Measurements from ENCODE around the gene TSSC4. TPM values are rescaled to one million over a fixed set of nuclear protein-coding genes. Genes with fewer than 3 reads are reported as not detected.

TSSC4 gene
- polyA plus RNA-seq, 3 donors = 28.1 to 74.6 (median 52.0) TPM

DNA sequence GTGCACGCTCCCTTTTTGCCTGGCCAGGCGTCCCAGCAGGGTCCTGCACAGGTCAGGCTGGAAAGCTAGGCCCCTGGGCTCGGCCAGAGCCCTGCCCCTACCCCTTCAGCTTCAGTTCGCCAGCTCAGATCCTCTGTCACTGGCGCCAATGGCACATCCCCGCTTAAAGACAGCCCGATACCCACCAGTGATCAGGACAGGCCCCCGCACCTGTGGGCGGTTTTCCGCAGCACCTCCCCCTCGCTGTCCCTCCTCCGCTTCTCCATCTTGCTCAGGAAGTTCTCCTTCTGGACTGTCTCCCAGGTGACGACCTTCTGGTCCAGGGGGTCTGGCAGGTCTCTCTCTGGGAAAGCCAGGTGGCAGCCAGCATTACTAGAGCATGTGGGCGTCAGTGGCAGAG is 5.9 kb downstream of the TSSC4 start:
- no peak for DNase-seq
- H3K9me3 Mint-ChIP-seq = no peaks in the 10 kb centered on the region
- Histone ChIP-seq H3K4me2 (replicated peaks; ENCODE audit: extremely low read depth, low read length, poor library complexity, severe bottlenecking) (no peak overlapping the region), H3K9ac (ENCODE audit: insufficient read depth, low read length, poor library complexity, severe bottlenecking) (no peak overlapping the region), H3K9me3 (replicated peaks in 1 of 2; ENCODE audit: control insufficient read depth in 1 of 2, insufficient read depth in 1 of 2, low read length in 2 of 2) (no peaks in the 10 kb centered on the region), H3K27me3 (ENCODE audit: control insufficient read depth in 2 of 2, insufficient read depth in 2 of 2, low read length in 2 of 2) (no peaks in the 10 kb centered on the region), H3K79me2 (ENCODE audit: insufficient read depth, low read length) (peaks cover 12% of the 10 kb centered on the region), H4K20me1 (ENCODE audit: insufficient read depth, low read length) (peaks cover 12% of the 10 kb centered on the region), H3K36me3 (replicated peaks in 1 of 2; ENCODE audit: control insufficient read depth in 1 of 2, insufficient read depth in 2 of 2, low read length in 2 of 2) (peaks cover 19 to 23% of the 10 kb centered on the region in 2 donors), H3K27ac (ENCODE audit: low read depth in 1 of 2, low read length in 2 of 2) (no peak overlapping the region), H3K4me3 (replicated peaks in 1 of 3; ENCODE audit: low read depth in 2 of 3, low read length in 3 of 3) (no peak overlapping the region), H2AFZ (ENCODE audit: insufficient read depth, low read depth, low read length, poor library complexity, severe bottlenecking) (no peak overlapping the region), H3K4me1 (ENCODE audit: control insufficient read depth in 1 of 2, insufficient read depth in 2 of 2, low read length in 2 of 2) (peaks cover 6 to 7% of the 10 kb centered on the region in 2 donors)
- peaks cover 1 to 4% (median 2%) of the 10 kb centered on the region in 3 donors for H3K27me3 Mint-ChIP-seq (ENCODE audit: low read depth in 3 of 3)
- WGBS (ENCODE audit: insufficient coverage) = 98% methylated on average over 13 of the region's 14 CpGs
- H3K36me3 Mint-ChIP-seq = peaks cover 15 to 27% of the 10 kb centered on the region in 2 donors
- TF ChIP-seq, protein P1, sequence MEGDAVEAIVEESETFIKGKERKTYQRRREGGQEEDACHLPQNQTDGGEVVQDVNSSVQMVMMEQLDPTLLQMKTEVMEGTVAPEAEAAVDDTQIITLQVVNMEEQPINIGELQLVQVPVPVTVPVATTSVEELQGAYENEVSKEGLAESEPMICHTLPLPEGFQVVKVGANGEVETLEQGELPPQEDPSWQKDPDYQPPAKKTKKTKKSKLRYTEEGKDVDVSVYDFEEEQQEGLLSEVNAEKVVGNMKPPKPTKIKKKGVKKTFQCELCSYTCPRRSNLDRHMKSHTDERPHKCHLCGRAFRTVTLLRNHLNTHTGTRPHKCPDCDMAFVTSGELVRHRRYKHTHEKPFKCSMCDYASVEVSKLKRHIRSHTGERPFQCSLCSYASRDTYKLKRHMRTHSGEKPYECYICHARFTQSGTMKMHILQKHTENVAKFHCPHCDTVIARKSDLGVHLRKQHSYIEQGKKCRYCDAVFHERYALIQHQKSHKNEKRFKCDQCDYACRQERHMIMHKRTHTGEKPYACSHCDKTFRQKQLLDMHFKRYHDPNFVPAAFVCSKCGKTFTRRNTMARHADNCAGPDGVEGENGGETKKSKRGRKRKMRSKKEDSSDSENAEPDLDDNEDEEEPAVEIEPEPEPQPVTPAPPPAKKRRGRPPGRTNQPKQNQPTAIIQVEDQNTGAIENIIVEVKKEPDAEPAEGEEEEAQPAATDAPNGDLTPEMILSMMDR (IDR thresholded peaks at IDR 0.05) = no peak
- intact Hi-C loops (cut with micrococcal nuclease) = no loop called here
- no peak overlapping the region for H3K27ac Mint-ChIP-seq
- no peak overlapping the region for H3K4me3 Mint-ChIP-seq
- H3K4me1 Mint-ChIP-seq = peaks cover 8% of the 10 kb centered on the region

DNA sequence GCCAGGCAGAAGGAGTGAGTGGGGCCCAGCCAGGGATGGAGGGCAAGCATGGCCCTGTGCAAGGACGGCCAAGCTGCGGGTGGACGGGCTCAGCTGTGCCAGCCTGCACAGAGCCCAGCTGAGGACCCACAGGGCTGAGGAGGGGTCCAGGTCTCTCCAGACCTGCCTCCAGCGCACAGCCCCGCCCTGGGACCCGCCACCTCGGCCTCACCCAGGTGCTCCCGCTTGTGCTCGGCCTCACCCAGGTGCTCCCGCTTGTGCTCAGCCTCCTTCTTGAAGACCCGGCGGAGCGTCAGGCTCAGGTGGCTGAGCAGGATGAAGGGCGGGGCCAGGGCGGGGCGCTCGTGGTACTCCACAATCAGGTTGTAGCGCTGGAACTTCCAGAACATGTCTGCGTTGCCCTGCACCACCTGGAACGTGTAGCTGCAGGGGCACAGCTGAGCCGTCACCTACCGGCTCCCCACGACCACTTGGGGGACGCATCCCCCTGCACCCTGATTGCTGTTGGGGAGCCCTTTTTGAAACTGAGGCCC is 6.4 kb downstream of the TSSC4 start:
- H3K27me3 Mint-ChIP-seq (ENCODE audit: low read depth in 3 of 3) = peaks cover 1 to 4% (median 3%) of the 10 kb centered on the region in 3 donors
- H3K36me3 Mint-ChIP-seq = peaks cover 15 to 26% of the 10 kb centered on the region in 2 donors
- H3K9me3 Mint-ChIP-seq = no peaks in the 10 kb centered on the region
- Histone ChIP-seq H3K27me3 (ENCODE audit: control insufficient read depth in 2 of 2, insufficient read depth in 2 of 2, low read length in 2 of 2) (no peaks in the 10 kb centered on the region), H3K4me1 (ENCODE audit: control insufficient read depth in 1 of 2, insufficient read depth in 2 of 2, low read length in 2 of 2) (peaks cover under 1 to 2% of the 10 kb centered on the region in 2 donors), H3K9ac (ENCODE audit: insufficient read depth, low read length, poor library complexity, severe bottlenecking) (no peak overlapping the region), H3K4me3 (replicated peaks in 1 of 3; ENCODE audit: low read depth in 2 of 3, low read length in 3 of 3) (no peak overlapping the region), H4K20me1 (ENCODE audit: insufficient read depth, low read length) (peaks cover 7% of the 10 kb centered on the region), H3K36me3 (replicated peaks in 1 of 2; ENCODE audit: control insufficient read depth in 1 of 2, insufficient read depth in 2 of 2, low read length in 2 of 2) (peaks cover 19 to 22% of the 10 kb centered on the region in 2 donors), H3K79me2 (ENCODE audit: insufficient read depth, low read length) (peaks cover 7% of the 10 kb centered on the region), H2AFZ (ENCODE audit: insufficient read depth, low read depth, low read length, poor library complexity, severe bottlenecking) (no peak overlapping the region), H3K27ac (ENCODE audit: low read depth in 1 of 2, low read length in 2 of 2) (no peak overlapping the region), H3K9me3 (replicated peaks in 1 of 2; ENCODE audit: control insufficient read depth in 1 of 2, insufficient read depth in 1 of 2, low read length in 2 of 2) (no peaks in the 10 kb centered on the region), H3K4me2 (replicated peaks; ENCODE audit: extremely low read depth, low read length, poor library complexity, severe bottlenecking) (no peak overlapping the region)
- DNase-seq = no peak
- no peak overlapping the region for H3K4me3 Mint-ChIP-seq
- H3K4me1 Mint-ChIP-seq = peaks cover 3% of the 10 kb centered on the region
- H3K27ac Mint-ChIP-seq = no peak overlapping the region
- WGBS (ENCODE audit: insufficient coverage) = 93% methylated on average over 24 of the region's 24 CpGs
- TF ChIP-seq, protein P1 (IDR thresholded peaks at IDR 0.05) = no peak
- intact Hi-C loops (cut with micrococcal nuclease) = no loop called here
